Sigmoid colon (tissue), 7 donors: Measurements from ENCODE around the gene EHBP1. TPM values are rescaled to one million over a fixed set of nuclear protein-coding genes. Genes with fewer than 3 reads are reported as not detected.

ENCODE experiments used
- DNase-seq: peaks from one replicate; pipeline ENCODE4 v3.0.0-alpha.2; 2019
- H3K27ac ChIP-seq, 4 donors: fragments of 200-600 bp; sonication (generic); one replicate each; pipeline ENCODE4 v1.5.1; 2016 to 2019; ENCODE audit warnings: mild to moderate bottlenecking in 1 of 4
- H3K27me3 ChIP-seq, 3 donors: fragments of 200-600 bp; sonication (generic); one replicate each; pipeline ENCODE4 v1.5.1; 2019; ENCODE audit warnings: mild to moderate bottlenecking in 1 of 3
- H3K36me3 ChIP-seq, 4 donors: fragments of 200-600 bp; sonication (generic); one replicate each; pipeline ENCODE4 v1.5.1; 2016 to 2019
- H3K4me1 ChIP-seq, 4 donors: fragments of 200-600 bp; sonication (generic); one replicate each; pipeline ENCODE4 v1.5.1; 2017 to 2019
- H3K4me3 ChIP-seq, 4 donors: fragments of 200-600 bp; sonication (generic); one replicate each; pipeline ENCODE4 v1.5.1; 2017 to 2019; ENCODE audit warnings: mild to moderate bottlenecking in 2 of 4, moderate library complexity in 1 of 4
- H3K9me3 ChIP-seq, 4 donors: fragments of 200-600 bp in 3 of 4; sonication (generic) in 3 of 4; one replicate each; pipeline versions ENCODE4 v1.5.1 to v1.6.1; 2013 to 2019
- CTCF ChIP-seq, 4 experiments: fragments of 450-650 bp in 3 of 4; fragments of 200-600 bp in 1 of 4; IDR thresholded peaks; one replicate each; pipeline ENCODE4 v1.5.1; 2016 to 2019; ENCODE audit warnings: antibody characterized with exemption in 4 of 4, mild to moderate bottlenecking in 3 of 4, moderate library complexity in 2 of 4
- EP300 ChIP-seq, 4 donors: sonication (generic); formaldehyde crosslinking; IDR thresholded peaks; one replicate each; pipeline ENCODE4 v1.6.1; 2017; ENCODE audit warnings: antibody characterized with exemption in 4 of 4
- POLR2A ChIP-seq, 2 donors: fragments of 450-650 bp; IDR thresholded peaks; one replicate each; pipeline ENCODE4 v1.6.1; 2016; ENCODE audit warnings: antibody characterized with exemption in 2 of 2, mild to moderate bottlenecking in 2 of 2, moderate library complexity in 2 of 2
- POLR2AphosphoS5 ChIP-seq, 4 donors: sonication (generic); formaldehyde crosslinking; IDR thresholded peaks; one replicate each; pipeline ENCODE4 v1.6.1; 2017; ENCODE audit warnings: antibody characterized with exemption in 4 of 4
- WGBS, 2 donors: extraction: QIAGEN DNeasy Blood & Tissue Kit; methylation state at CpG; one replicate each; pipeline ENCODE4 v1.1.7; 2013; 5-methylcytosine and 5-hydroxymethylcytosine counted together
- intact Hi-C: fragments of 100-400 bp; cut with DNase I; formaldehyde crosslinking; loops from one replicate; pipeline ENCODE4 v1.15.1; 2023
- polyA plus RNA-seq, 3 donors: library from polyadenylated mRNA; stranded (reverse); fragments of 200-250 nt; gene quantifications; one replicate each; pipeline ENCODE4 v1.2.3, GENCODE V29; 2013
- total RNA-seq, 4 donors: library from RNA; depleted of rRNA; stranded (reverse); fragments of >200 nt; gene quantifications; one replicate each; pipeline ENCODE4 v1.1.0, GENCODE V29; 2016
- donor health status: healthy with polysubstance abuse.
- donor health status: Bipolar disorder and iron deficiency.
- donor health status: healthy.

EHBP1 gene
- total RNA-seq (100 to 1,000 TPM; 121 to 161 (median 153) TPM), polyA plus RNA-seq (10 to 100 TPM; 12.7 to 16.8 (median 13.2) TPM)

DNA sequence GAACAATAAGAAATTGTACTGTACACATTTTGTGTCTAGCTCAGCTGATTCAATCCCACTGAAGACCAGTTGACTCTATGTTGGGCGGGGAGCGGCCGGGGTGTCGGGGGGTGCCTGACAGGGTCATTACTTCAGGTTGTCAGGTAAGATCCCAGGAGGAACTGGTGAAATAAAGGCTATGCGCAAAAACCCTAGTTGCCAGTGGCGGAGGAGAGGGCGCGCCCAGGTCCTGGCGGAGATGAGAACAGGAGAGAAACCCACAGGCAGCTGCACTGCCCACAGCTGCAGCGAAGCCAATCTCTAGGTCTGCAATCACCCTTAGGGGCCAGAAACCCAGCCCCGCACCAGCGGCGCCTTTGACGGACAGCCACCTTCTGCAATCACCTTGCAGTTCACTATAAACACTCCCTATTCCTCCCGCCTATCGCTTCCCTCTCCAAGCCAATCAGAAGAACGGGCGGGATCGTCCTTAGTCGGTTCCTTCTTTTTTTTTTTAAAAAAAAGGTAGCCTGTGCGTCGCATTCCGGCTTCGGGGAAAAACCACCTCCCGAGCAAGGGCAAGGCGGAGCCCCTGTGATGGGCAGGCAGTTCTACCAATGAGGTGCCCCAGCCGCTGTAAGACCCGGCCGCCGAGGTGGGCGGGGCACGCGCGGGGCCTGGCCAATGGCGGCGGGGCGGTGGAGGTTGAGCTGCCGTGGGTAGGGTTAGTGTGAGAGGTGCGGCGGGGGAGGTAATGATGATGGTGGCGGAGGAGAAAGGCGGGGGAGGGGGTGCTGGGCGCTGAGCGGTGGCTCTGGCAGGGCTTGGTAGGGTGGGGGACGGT is at the start of gene EHBP1:
Gene EHBP1, plus strand, starts transcription at position 707 of the 823 bp plus-strand sequence. CDS start 1,479 bp downstream, outside the sequence.
- H3K4me3 ChIP-seq = peak within 1 kb of the TSS; percentile 79 to 98 (median 94)
- peaks cover 0 to 57% (median 40%) of the 10 kb centered on the region in 4 donors for H3K4me1 ChIP-seq
- no peaks in the 10 kb centered on the region for H3K36me3 ChIP-seq
- WGBS, 2 donors = 0 to 1% methylated on average over 45 of the region's 45 CpGs
- H3K27me3 ChIP-seq = no peaks in the 10 kb centered on the region
- peak; percentile 100 for DNase-seq
- TF ChIP-seq CTCF (IDR thresholded peaks at IDR 0.05) (no peak), POLR2A (IDR thresholded peaks at IDR 0.05) (peak; percentile 82 to 84), EP300 (IDR thresholded peaks at IDR 0.05) (peak in 1 of 4 donors; percentile 42), POLR2AphosphoS5 (IDR thresholded peaks at IDR 0.05) (peak; percentile 89 to 93 (median 92))
- H3K9me3 ChIP-seq = no peaks in the 10 kb centered on the region
- peak within 1 kb of the TSS; percentile 94 to 99 (median 98) for H3K27ac ChIP-seq
- intact Hi-C loops = loop anchor here (2.0 to 10.0 kb wide), 4 partner anchors 40 to 248 kb away; no protein-coding TSS in a partner anchor

DNA sequence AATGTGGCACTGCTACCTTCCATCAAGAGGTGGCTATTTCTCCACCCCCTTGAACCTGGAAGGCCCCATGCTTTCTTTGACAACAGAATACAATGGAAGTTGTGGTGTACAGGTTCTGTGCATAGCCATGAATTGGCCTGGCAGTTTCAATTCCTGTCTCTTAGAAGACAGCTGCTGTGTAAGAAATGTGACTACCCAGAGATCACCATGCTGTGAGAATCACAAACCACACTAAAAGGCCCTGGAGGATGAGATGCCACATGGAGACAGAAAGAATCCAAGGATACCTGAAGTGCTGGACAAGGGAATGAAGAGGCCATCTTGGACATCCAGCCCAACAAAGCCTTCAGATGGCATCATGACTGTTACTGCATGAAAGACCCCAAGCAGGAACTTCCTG is 47.7 kb upstream of the EHBP1 start:
- no peaks in the 10 kb centered on the region for H3K27me3 ChIP-seq
- no peak overlapping the region for H3K27ac ChIP-seq
- peaks cover 0 to 42% (median 31%) of the 10 kb centered on the region in 4 donors for H3K4me1 ChIP-seq
- no peaks in the 10 kb centered on the region for H3K9me3 ChIP-seq
- no peak for TF ChIP-seq CTCF (IDR thresholded peaks at IDR 0.05)
- no peak for TF ChIP-seq POLR2A (IDR thresholded peaks at IDR 0.05)
- TF ChIP-seq POLR2AphosphoS5 (IDR thresholded peaks at IDR 0.05) = no peak
- no peak for TF ChIP-seq EP300 (IDR thresholded peaks at IDR 0.05)
- H3K4me3 ChIP-seq = no peak overlapping the region
- no peaks in the 10 kb centered on the region for H3K36me3 ChIP-seq
- no peak for DNase-seq
- intact Hi-C loops = no loop called here

DNA sequence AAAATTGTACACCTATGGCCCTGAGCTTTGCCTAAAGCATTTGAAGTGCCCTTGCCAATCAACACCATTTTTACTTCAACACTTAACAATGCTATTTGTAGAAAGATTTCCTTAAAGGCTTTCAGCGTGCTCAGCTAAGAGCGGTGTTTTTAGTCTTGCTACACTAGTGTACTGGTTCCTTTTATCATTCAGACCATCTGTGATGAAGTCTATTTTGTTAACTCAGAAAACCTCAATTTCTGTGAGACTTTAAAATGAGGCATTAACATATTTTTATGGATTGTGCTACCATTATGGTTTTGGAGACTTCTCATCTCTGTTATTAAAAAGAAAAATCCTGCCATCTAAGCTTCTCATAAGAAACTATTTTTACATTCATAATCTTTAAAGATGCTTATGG is 46.6 kb upstream of the EHBP1 start:
- 95 to 98% methylated on average over 2 of the region's 2 CpGs for WGBS, 2 donors

GRCh38 chr2:62660087-62660486 is 45.4 kb upstream of the EHBP1 start:
- Histone ChIP-seq H3K9me3 (no peaks in the 10 kb centered on the region), H3K4me3 (peak overlapping the region in 1 of 4 donors; percentile 3), H3K27ac (peak overlapping the region; percentile 16 to 83 (median 61)), H3K27me3 (no peaks in the 10 kb centered on the region), H3K4me1 (peaks cover 0 to 65% (median 53%) of the 10 kb centered on the region in 4 donors), H3K36me3 (no peaks in the 10 kb centered on the region)
- DNase-seq = no peak
- TF ChIP-seq POLR2AphosphoS5 (IDR thresholded peaks at IDR 0.05) (no peak), CTCF (IDR thresholded peaks at IDR 0.05) (no peak), EP300 (IDR thresholded peaks at IDR 0.05) (no peak), POLR2A (IDR thresholded peaks at IDR 0.05) (no peak)
- WGBS, 2 donors = 60 to 80% methylated on average over 2 of the region's 2 CpGs
- intact Hi-C loops = loop anchor here (5.0 to 10.0 kb wide), 3 partner anchors 112 to 185 kb away; partner anchors contain the start of gene TMEM17

More for the DNA sequence above, 46.6 kb upstream of the EHBP1 start:
- DNase-seq = no peak
- intact Hi-C loops = no loop called here
- Histone ChIP-seq H3K9me3 (no peaks in the 10 kb centered on the region), H3K4me3 (no peak overlapping the region), H3K4me1 (peaks cover 0 to 53% (median 41%) of the 10 kb centered on the region in 4 donors), H3K27me3 (no peaks in the 10 kb centered on the region), H3K36me3 (no peaks in the 10 kb centered on the region), H3K27ac (peak overlapping the region in 1 of 4 donors; percentile 83)
- TF ChIP-seq POLR2AphosphoS5 (IDR thresholded peaks at IDR 0.05) = no peak
- no peak for TF ChIP-seq CTCF (IDR thresholded peaks at IDR 0.05)
- no peak for TF ChIP-seq EP300 (IDR thresholded peaks at IDR 0.05)
- TF ChIP-seq POLR2A (IDR thresholded peaks at IDR 0.05) = no peak
